Measurements from ENCODE around the gene HOATZ. TPM values are rescaled to one million over a fixed set of nuclear protein-coding genes. Genes with fewer than 3 reads are reported as not detected.

The HOATZ gene
- total RNA-seq, 2 donors from 2014 or later = not detected

GRCh38 chr11:111541254-111542061 is 26.9 kb downstream of the HOATZ start:
- Mint-ChIP-seq H3K36me3 (no peaks in the 10 kb centered on the region), H3K9me3 (no peaks in the 10 kb centered on the region), H3K4me1 (ENCODE audit: low read depth in 2 of 2) (peaks cover 22 to 24% of the 10 kb centered on the region in 2 donors), H3K27ac (no peak overlapping the region), H3K27me3 (peaks cover 51 to 72% of the 10 kb centered on the region in 2 donors), H3K4me3 (peak overlapping the region; percentile 74)
- ATAC-seq (peak in 1 of 2 donors; percentile 38), DNase-seq (ENCODE audit: low spot score) (no peak)

GRCh38 chr11:111542606-111543275 is 28.2 kb downstream of the HOATZ start:
- Mint-ChIP-seq H3K27ac (no peak overlapping the region), H3K9me3 (no peaks in the 10 kb centered on the region), H3K36me3 (no peaks in the 10 kb centered on the region), H3K27me3 (peaks cover 52 to 68% of the 10 kb centered on the region in 2 donors), H3K4me1 (ENCODE audit: low read depth in 2 of 2) (peaks cover 22 to 24% of the 10 kb centered on the region in 2 donors), H3K4me3 (peak overlapping the region; percentile 59)
- ATAC-seq (no peak), DNase-seq (ENCODE audit: low spot score) (peak; percentile 63)

- no peak overlapping the region for H3K27ac Mint-ChIP-seq
- H3K4me1 Mint-ChIP-seq (ENCODE audit: low read depth in 2 of 2) = no peaks in the 10 kb centered on the region
- H3K4me3 Mint-ChIP-seq = no peak overlapping the region
- ATAC-seq = no peak
- peaks cover 42 to 63% of the 10 kb centered on the region in 2 donors for H3K27me3 Mint-ChIP-seq
- H3K36me3 Mint-ChIP-seq = no peaks in the 10 kb centered on the region
- no peaks in the 10 kb centered on the region for H3K9me3 Mint-ChIP-seq
- no peak for DNase-seq (ENCODE audit: low spot score)
Measured at GRCh38 chr11:111548525-111548924, 33.9 kb downstream of the HOATZ start.

GRCh38 chr11:111549196-111549868 is 34.8 kb downstream of the HOATZ start:
- Mint-ChIP-seq H3K27me3 (peaks cover 41 to 55% of the 10 kb centered on the region in 2 donors), H3K27ac (no peak overlapping the region), H3K36me3 (no peaks in the 10 kb centered on the region), H3K4me1 (ENCODE audit: low read depth in 2 of 2) (no peaks in the 10 kb centered on the region), H3K9me3 (no peaks in the 10 kb centered on the region), H3K4me3 (no peak overlapping the region)
- DNase-seq (ENCODE audit: low spot score) (no peak), ATAC-seq (no peak)

- DNase-seq (ENCODE audit: low spot score) (no peak), ATAC-seq (no peak)
- H3K36me3 Mint-ChIP-seq = no peaks in the 10 kb centered on the region
- H3K4me3 Mint-ChIP-seq = no peak overlapping the region
- H3K4me1 Mint-ChIP-seq (ENCODE audit: low read depth in 2 of 2) = no peaks in the 10 kb centered on the region
- H3K27ac Mint-ChIP-seq = no peak overlapping the region
- H3K9me3 Mint-ChIP-seq = no peaks in the 10 kb centered on the region
- peaks cover 41 to 53% of the 10 kb centered on the region in 2 donors for H3K27me3 Mint-ChIP-seq
Measured at GRCh38 chr11:111549869-111550203, 35.3 kb downstream of the HOATZ start.

GRCh38 chr11:111550258-111550657 is 35.7 kb downstream of the HOATZ start:
- no peak for ATAC-seq
- Mint-ChIP-seq H3K27me3 (peaks cover 41 to 53% of the 10 kb centered on the region in 2 donors), H3K4me3 (no peak overlapping the region), H3K9me3 (no peaks in the 10 kb centered on the region), H3K27ac (no peak overlapping the region), H3K36me3 (peaks cover 3% of the 10 kb centered on the region), H3K4me1 (ENCODE audit: low read depth in 2 of 2) (no peaks in the 10 kb centered on the region)
- DNase-seq (ENCODE audit: low spot score) = no peak

- H3K4me3 Mint-ChIP-seq = no peak overlapping the region
- no peak overlapping the region for H3K27ac Mint-ChIP-seq
- no peaks in the 10 kb centered on the region for H3K4me1 Mint-ChIP-seq (ENCODE audit: low read depth in 2 of 2)
- H3K27me3 Mint-ChIP-seq = peaks cover 19 to 34% of the 10 kb centered on the region in 2 donors
- H3K36me3 Mint-ChIP-seq = peaks cover 6% of the 10 kb centered on the region
- H3K9me3 Mint-ChIP-seq = no peaks in the 10 kb centered on the region
- ATAC-seq (no peak), DNase-seq (ENCODE audit: low spot score) (no peak)
Measured at GRCh38 chr11:111554532-111554931, 40.0 kb downstream of the HOATZ start.

GRCh38 chr11:111555255-111555654 is 40.7 kb downstream of the HOATZ start:
- Mint-ChIP-seq H3K4me1 (ENCODE audit: low read depth in 2 of 2) (no peaks in the 10 kb centered on the region), H3K27me3 (peaks cover 17 to 32% of the 10 kb centered on the region in 2 donors)

GRCh38 chr11:111557425-111558111 is 43.0 kb downstream of the HOATZ start:
- Mint-ChIP-seq H3K4me1 (ENCODE audit: low read depth in 2 of 2) (no peaks in the 10 kb centered on the region), H3K9me3 (no peaks in the 10 kb centered on the region)
- ATAC-seq = no peak

More at GRCh38 chr11:111555255-111555654, 40.7 kb downstream of the HOATZ start:
- Mint-ChIP-seq H3K4me3 (no peak overlapping the region), H3K9me3 (no peaks in the 10 kb centered on the region), H3K27ac (no peak overlapping the region), H3K36me3 (peaks cover 6% of the 10 kb centered on the region)
- ATAC-seq = no peak
- no peak for DNase-seq (ENCODE audit: low spot score)

GRCh38 chr11:111559800-111560464 is 45.4 kb downstream of the HOATZ start:
- ATAC-seq (no peak), DNase-seq (ENCODE audit: low spot score) (no peak)
- Mint-ChIP-seq H3K9me3 (no peaks in the 10 kb centered on the region), H3K4me3 (no peak overlapping the region), H3K27ac (no peak overlapping the region), H3K4me1 (ENCODE audit: low read depth in 2 of 2) (no peaks in the 10 kb centered on the region), H3K36me3 (peaks cover 6% of the 10 kb centered on the region), H3K27me3 (peaks cover 6 to 15% of the 10 kb centered on the region in 2 donors)

More at GRCh38 chr11:111557425-111558111, 43.0 kb downstream of the HOATZ start:
- H3K27ac Mint-ChIP-seq = no peak overlapping the region
- no peak overlapping the region for H3K4me3 Mint-ChIP-seq
- DNase-seq (ENCODE audit: low spot score) = no peak
- H3K27me3 Mint-ChIP-seq = peaks cover 10 to 19% of the 10 kb centered on the region in 2 donors
- H3K36me3 Mint-ChIP-seq = peaks cover 6% of the 10 kb centered on the region

GRCh38 chr11:111560800-111561199 is 46.2 kb downstream of the HOATZ start:
- no peak for DNase-seq (ENCODE audit: low spot score)

GRCh38 chr11:111561306-111561705 is 46.7 kb downstream of the HOATZ start:
- no peak for DNase-seq (ENCODE audit: low spot score)
- Mint-ChIP-seq H3K9me3 (no peaks in the 10 kb centered on the region), H3K27me3 (peaks cover 0 to 7% of the 10 kb centered on the region in 2 donors), H3K4me1 (ENCODE audit: low read depth in 2 of 2) (no peaks in the 10 kb centered on the region), H3K4me3 (no peak overlapping the region), H3K27ac (no peak overlapping the region), H3K36me3 (no peaks in the 10 kb centered on the region)
- ATAC-seq = no peak

More at GRCh38 chr11:111560800-111561199, 46.2 kb downstream of the HOATZ start:
- Mint-ChIP-seq H3K36me3 (no peaks in the 10 kb centered on the region), H3K27ac (no peak overlapping the region), H3K9me3 (no peaks in the 10 kb centered on the region), H3K4me1 (ENCODE audit: low read depth in 2 of 2) (no peaks in the 10 kb centered on the region), H3K4me3 (no peak overlapping the region), H3K27me3 (peaks cover 0 to 7% of the 10 kb centered on the region in 2 donors)
- no peak for ATAC-seq

- DNase-seq (ENCODE audit: low spot score) (no peak), ATAC-seq (no peak)
- H3K4me1 Mint-ChIP-seq (ENCODE audit: low read depth in 2 of 2) = no peaks in the 10 kb centered on the region
- no peak overlapping the region for H3K4me3 Mint-ChIP-seq
- no peaks in the 10 kb centered on the region for H3K36me3 Mint-ChIP-seq
- H3K27me3 Mint-ChIP-seq = peaks cover 0 to 7% of the 10 kb centered on the region in 2 donors
- H3K9me3 Mint-ChIP-seq = no peaks in the 10 kb centered on the region
- no peak overlapping the region for H3K27ac Mint-ChIP-seq
Measured at GRCh38 chr11:111561791-111562325, 47.3 kb downstream of the HOATZ start.

Data from natural killer cell treated with Interleukin-12 subunit alpha and Interleukin-12 subunit beta and Interleukin-15 and Interleukin-18, amount 100 ng/mL, for 72 hours (primary cell).